Left hindlimb (tissue), 1 donor: ENCODE data around the gene ASB3.
A peak's percentile ranks its signal among the peaks of the same experiment; 100 is the strongest.
"Not testable (repeated sequence)": the region's sequence is repeated elsewhere in the genome, so short reads cannot be mapped to it uniquely, and the experiment has no call there.

Source experiments
- DNase-seq: peaks from one replicate; pipeline ENCODE4 v3.0.0-alpha.2; 2018

The ASB3 gene

DNA sequence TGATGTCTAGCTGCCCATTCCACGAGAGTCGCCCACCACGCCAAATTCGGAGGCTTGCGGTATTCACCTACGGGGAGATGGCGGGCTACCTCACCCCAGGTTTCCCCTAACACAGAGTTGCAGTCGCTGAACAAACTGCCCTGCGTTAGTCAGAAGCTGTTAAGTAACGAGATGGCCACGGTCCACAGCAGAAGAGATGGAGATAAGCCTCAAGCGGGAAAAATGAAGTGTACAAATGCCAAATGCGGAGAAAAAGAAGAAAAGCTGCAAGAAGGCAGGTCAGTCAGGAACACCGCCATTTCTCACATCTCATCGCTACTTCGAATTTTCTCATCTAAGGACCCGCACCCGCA, 425 bp downstream of the ASB3 start:
- no peak for DNase-seq

DNA sequence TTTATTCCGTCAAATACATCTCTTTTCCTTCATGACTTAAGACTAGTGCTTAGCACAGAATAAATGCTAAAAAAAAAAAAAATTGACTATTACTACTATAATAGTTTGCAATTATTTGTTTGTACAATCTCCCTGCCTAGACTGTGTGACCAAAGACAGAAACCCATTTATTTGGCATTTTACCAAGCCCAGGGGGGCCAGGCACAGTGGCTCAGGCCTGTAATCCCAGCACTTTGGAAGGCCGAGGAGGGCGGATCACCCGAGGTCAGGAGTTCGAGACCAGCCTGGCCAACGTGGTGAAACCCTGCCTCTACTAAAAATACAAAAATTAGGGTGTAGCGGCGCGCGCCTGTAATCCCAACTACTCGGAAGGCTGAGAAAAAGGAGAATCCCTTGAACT, 1.4 kb downstream of the ASB3 start:
- no peak for DNase-seq

- no peak for DNase-seq
Measured at GRCh38 chr2:53784436-53784835, 2.3 kb downstream of the ASB3 start.

DNA sequence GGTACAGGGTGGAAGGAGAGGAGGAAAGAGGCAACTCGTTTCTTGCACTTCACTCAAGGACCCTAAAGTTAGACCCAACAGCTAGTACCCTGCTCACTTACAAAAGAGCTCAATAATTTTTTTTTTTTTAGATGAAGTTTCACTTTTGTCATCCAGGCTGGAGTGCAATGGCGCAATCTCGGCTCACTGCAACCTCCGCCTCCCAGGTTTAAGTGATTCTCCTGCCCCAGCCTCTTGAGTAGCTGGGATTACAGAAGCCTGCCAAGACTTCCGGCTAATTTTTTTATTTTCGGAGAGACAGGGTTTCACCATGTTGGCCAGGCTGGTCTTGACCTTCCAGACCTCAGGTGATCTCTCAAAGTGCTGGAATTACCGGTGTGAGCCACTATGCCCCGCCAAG, 4.1 kb downstream of the ASB3 start:
- no peak for DNase-seq

GRCh38 chr2:53780056-53780455, 6.7 kb downstream of the ASB3 start:
- no peak for DNase-seq

- DNase-seq, result no peak
Measured at GRCh38 chr2:53778536-53779162, 8.1 kb downstream of the ASB3 start.

DNA sequence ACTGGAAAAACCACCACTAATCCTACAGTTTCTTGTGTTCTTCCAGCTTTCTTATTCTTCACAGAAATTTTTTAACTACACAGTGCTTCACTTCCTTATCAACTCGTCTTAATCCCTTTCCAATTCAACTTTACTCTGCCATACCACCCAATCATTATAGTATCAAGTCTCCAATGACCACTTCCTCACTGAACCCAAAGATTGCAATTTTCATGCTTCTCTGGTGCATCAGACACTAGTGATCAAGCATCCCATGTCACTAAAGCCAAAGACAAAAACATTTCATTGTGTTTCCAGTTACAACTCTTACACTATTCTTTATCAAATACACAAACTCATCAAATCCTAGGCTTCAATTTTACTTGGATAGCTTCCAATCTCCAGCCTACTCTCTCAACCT, 9.6 kb downstream of the ASB3 start:
- no peak for DNase-seq

GRCh38 chr2:53770264-53770663, 16.5 kb downstream of the ASB3 start:
- no peak for DNase-seq

GRCh38 chr2:53769318-53769945, 17.3 kb downstream of the ASB3 start:
- DNase-seq, result no peak

- DNase-seq, result no peak
Measured at GRCh38 chr2:53768242-53768542, 18.6 kb downstream of the ASB3 start.

DNA sequence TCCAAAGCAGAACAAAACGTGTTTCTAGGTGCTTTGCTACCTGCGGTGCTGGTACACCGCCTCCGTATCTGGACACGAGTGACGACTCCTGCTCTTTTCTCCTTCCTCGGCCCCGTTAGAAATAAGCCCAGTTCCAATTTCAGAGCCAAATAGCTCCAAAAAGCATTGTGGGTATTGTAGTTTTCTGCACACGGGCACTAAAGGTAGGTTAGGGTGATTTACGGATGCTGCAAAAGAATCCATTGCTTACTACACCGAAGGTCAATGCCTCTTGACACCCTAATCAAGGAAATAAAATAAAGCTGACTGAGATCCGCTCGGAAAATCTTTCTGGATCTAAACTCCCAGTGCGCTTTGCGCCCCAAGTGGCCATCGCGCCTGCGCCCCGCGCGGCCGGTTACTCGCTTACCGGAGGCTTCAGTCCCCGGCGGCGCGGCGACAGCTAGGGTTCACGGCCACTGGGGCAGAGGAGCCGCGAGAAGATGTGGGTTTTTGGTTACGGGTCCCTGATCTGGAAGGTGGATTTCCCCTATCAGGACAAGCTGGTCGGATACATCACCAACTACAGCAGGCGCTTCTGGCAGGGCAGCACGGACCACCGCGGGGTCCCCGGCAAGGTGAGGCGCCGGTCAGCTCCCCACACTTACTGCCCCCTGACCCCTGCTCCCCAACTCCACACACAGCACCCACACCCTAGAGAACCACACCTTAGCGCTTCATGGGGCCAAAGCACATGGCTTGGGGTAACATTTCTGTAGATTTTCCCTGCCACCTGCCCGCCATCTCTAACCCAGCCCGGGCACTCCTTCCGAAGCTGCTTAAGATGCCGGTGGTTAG, 19.1 kb downstream of the ASB3 start, which contains the start of gene CHAC2:
TSS of gene CHAC2 (plus strand) at position 400 of the 837 bp plus-strand sequence. CDS start at position 483, 83 bp downstream.
- DNase-seq, result peak; percentile 87

- no peak for DNase-seq
Measured at GRCh38 chr2:53765767-53766166, 21.0 kb downstream of the ASB3 start.

DNA sequence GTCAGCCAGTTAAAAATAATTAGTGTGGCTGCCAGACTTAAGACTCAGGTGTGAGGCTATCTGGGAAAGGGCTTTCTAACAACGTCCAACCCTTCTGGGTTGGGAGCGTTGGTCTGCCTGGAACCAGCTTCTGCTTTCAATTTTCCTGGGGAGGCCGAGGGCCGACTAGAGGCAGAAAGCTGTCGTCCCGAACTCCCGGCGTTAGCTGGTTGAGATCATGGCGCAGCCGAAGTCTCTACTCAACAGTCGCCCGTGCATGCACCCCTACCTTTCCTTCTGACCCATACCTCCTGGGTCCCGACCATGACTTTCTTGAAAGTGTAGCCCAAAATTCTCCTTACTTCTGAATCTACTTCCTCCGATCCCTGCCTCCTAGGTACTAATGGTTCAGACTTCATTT, 29.5 kb downstream of the ASB3 start:
- DNase-seq, result not testable (repeated sequence)

GRCh38 chr2:53756644-53757043, 30.1 kb downstream of the ASB3 start:
- no peak for DNase-seq

GRCh38 chr2:53755121-53755520, 31.6 kb downstream of the ASB3 start:
- DNase-seq, result no peak

DNA sequence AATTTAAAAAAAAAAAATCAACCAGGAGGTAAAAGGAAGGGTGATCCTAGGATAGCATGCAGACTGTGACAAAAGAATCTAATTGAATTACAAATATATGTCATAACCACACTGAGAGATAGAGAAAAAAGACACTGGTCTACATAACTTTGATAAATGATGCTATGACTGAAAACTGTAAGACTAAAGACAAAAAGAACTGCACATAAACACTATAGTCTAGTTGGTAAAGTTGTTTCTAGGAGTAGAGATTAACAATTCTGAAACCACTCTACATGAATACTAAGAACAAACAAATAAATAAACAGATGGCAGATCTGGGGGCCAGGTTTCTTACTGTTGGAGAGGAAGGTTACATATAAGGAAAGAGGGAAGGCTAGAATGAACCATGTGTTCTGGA, 33.7 kb downstream of the ASB3 start:
- DNase-seq, result no peak

GRCh38 chr2:53752385-53752784, 34.4 kb downstream of the ASB3 start:
- no peak for DNase-seq

- DNase-seq, result no peak
Measured at GRCh38 chr2:53751728-53752127, 35.0 kb downstream of the ASB3 start.

DNA sequence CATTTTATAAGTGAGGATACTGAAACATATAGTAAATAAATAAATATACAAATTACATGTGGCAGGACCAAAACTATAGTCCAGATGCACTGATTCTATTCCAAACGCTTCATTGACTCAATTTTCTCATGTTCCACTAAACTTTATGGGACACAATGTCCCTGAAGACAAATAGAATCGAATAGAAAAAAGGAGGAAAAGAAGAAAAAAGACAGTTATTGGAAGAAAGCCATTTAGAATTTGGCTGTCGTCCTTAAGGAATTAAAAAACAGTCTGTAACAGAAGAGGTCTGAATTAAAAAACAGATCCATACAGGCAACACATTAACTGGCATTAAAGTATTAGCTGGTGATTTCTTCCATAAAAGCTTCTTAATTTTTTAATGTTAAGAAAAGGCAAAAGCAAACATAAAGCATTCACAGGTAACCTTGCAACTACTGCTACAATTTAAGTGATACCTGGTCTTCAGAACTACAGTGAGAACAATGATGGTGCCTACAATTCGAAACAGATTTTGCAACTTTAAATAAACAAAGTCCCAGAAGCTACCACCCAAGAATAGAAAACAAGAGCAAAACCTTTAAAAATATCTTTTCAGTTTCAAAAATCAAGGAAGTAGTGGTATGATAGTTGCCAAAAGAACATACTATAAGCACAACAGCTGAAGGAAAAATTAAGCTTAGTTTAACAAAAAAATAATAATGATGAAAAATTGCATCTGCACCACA, 36.5 kb downstream of the ASB3 start:
- DNase-seq, result no peak

DNA sequence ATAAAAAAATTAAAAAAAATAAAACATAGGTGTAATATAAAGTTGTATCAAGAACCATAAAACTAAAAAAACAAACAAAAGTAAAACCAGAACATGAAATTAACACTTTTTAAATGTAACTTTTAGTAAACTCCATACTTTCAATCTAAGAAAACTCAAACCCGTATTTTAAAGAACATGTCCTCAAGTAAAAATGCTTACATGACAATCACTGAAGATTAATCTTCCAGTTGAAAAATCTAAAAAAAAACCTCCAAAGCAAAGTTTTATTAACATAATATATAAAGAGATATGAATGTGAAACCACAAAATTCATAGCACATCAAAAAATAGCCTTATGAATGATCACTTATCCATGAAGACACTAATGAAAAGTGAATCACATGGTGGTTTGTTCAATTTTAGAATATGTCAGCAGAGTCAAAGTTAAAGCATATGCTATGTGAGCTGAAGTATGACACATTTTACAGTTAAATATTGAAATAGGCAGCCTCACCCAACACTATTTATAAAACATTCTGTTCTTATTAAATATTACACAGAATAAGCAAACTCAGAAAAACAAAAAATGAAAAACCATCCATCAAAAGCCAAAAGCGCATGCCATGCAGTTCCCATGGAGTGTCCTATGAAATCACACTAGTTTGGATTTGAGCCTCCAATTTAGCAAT, 42.2 kb downstream of the ASB3 start:
- DNase-seq, result no peak

DNA sequence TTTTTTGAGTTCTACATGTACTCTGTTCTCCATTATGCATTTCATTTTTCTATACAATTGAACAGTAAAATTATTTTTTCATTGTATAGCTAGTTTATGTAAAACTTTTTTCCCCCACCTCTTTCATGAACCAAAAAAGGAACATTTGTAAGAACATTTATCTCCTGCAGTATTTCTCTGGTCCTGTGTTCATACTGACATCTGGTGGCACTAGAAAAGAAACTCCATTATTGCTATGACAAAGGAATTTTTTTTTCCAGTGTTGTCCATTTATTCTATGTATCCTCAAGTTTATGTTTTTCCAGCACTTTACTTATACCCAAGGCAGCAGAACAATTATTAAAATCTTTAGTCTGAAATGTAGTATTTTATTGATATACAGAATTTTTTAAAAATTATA, 46.6 kb downstream of the ASB3 start:
- no peak for DNase-seq

- no peak for DNase-seq
Measured at GRCh38 chr2:53739032-53739431, 47.7 kb downstream of the ASB3 start.

- no peak for DNase-seq
Measured at GRCh38 chr2:53737091-53737490, 49.7 kb downstream of the ASB3 start.
